Kidney (tissue), 14 donors: ENCODE data around the gene RPS6KA2. TPM values are rescaled to one million over a fixed set of nuclear protein-coding genes. Genes with fewer than 3 reads are reported as not detected.

Experiments
- DNase-seq, 5 donors: peaks; one replicate each; pipeline ENCODE4 v3.0.0-alpha.2; 2013 to 2020
- FAIRE-seq: peaks from 2 replicates; lab custom pipeline; 2012; peaks lifted over from hg19 to GRCh38; lab: Jason Lieb, UNC
- H3K27ac ChIP-seq, 2 donors: one replicate each; pipeline ENCODE4 v1.7.0; 2013; ENCODE audit warnings: low read depth in 2 of 2, low read length in 2 of 2, inconsistent platforms in 1 of 2
- H3K27me3 ChIP-seq: one replicate; pipeline ENCODE4 v1.7.1; 2013; ENCODE audit warnings: low read length, inconsistent platforms; ENCODE audit not compliant: control insufficient read depth, insufficient read depth
- H3K36me3 ChIP-seq, 3 donors: one replicate each; pipeline versions ENCODE4 v1.7.0 to v1.7.1; 2013; ENCODE audit warnings: low read length in 3 of 3, control low read depth in 1 of 3, inconsistent platforms in 1 of 3; ENCODE audit not compliant: insufficient read depth in 3 of 3, control insufficient read depth in 2 of 3
- H3K4me1 ChIP-seq, 3 donors: one replicate each; pipeline versions ENCODE4 v1.7.0 to v1.7.1; 2013; ENCODE audit warnings: low read length in 3 of 3, inconsistent platforms in 1 of 3, low read depth in 1 of 3; ENCODE audit not compliant: control insufficient read depth in 2 of 3, insufficient read depth in 2 of 3
- H3K4me3 ChIP-seq, 3 donors: one replicate each; pipeline versions ENCODE4 v1.7.0 to v1.8.1; 2013; ENCODE audit warnings: low read length in 3 of 3, control low read depth in 1 of 3, inconsistent platforms in 1 of 3
- H3K9ac ChIP-seq, 3 donors: one replicate each; pipeline versions ENCODE4 v1.7.0 to v1.7.1; 2013; ENCODE audit warnings: low read length in 3 of 3, control low read depth in 1 of 3, inconsistent platforms in 1 of 3
- H3K9me3 ChIP-seq, 3 donors: one replicate each; pipeline versions ENCODE4 v1.7.0 to v1.7.1; 2013; ENCODE audit warnings: low read length in 3 of 3, control low read depth in 1 of 3, inconsistent platforms in 1 of 3; ENCODE audit not compliant: control insufficient read depth in 2 of 3, insufficient read depth in 1 of 3
- CTCF ChIP-seq: IDR thresholded peaks from 3 replicates; pipeline ENCODE4 v1.5.1; 2012; ENCODE audit warnings: mild to moderate bottlenecking, moderate library complexity, borderline replicate concordance; ENCODE audit not compliant: insufficient read depth; ENCODE audit errors: extremely low read depth
- intact Hi-C: fragments of 100-400 bp; cut with DNase I; formaldehyde crosslinking; loops from one replicate; pipeline ENCODE4 v1.11.1; 2022
- polyA plus RNA-seq: library from polyadenylated mRNA; stranded (reverse); fragments of 350-450 nt; fragmentation: Illumina TruSeq; extraction: RNeasy Lipid Tissue Mini Kit (QIAGEN cat#74804); gene quantifications from one replicate; pipeline ENCODE4 v1.2.3, GENCODE V29; 2014; ENCODE audit warnings: low read depth, low replicate concordance; ENCODE audit not compliant: insufficient read depth
- total RNA-seq: library from RNA; stranded (reverse); fragmentation: NEBNext Ultra II Directional; extraction: Animal tissue kit (Norgen Biotek cat#: 25700); gene quantifications from one replicate; pipeline ENCODE4 v1.2.1, GENCODE V29; 2021
- donor health status: control.
- donor health status: control.
- donor health status: control.
- donor health status: control.
- donor health status: control.
- donor health status: DM: yes; HTN: yes; CAD: no.
- donor health status: Normal renal cell carcinoma (clear cell type).

Gene RPS6KA2
- total and polyA plus RNA-seq, 2 donors from 2014 or later: 12.3 to 61.2 TPM

GRCh38 chr6:166633732-166634535 lies 6.9 kb upstream of the RPS6KA2 start:
- no peak overlapping the region for H3K27ac ChIP-seq
- peak in 1 of 5 donors; percentile 40 for DNase-seq

GRCh38 chr6:166632731-166633130 lies 5.7 kb upstream of the RPS6KA2 start:
- no peak for TF ChIP-seq CTCF
- Histone ChIP-seq H3K36me3 (no peaks in the 10 kb centered on the region), H3K9me3 (no peaks in the 10 kb centered on the region), H3K27ac (no peak overlapping the region), H3K4me3 (no peak overlapping the region), H3K4me1 (peaks cover 0 to 10% (median 5%) of the 10 kb centered on the region in 3 donors), H3K9ac (no peak overlapping the region), H3K27me3 (no peaks in the 10 kb centered on the region)
- FAIRE-seq (no peak), DNase-seq (no peak)
- intact Hi-C loops: no loop called here

More at GRCh38 chr6:166633732-166634535, 6.9 kb upstream of the RPS6KA2 start:
- Histone ChIP-seq H3K4me3 (no peak overlapping the region), H3K4me1 (peaks cover 0 to 1% (median 0%) of the 10 kb centered on the region in 3 donors), H3K36me3 (no peaks in the 10 kb centered on the region), H3K27me3 (no peaks in the 10 kb centered on the region), H3K9ac (no peak overlapping the region), H3K9me3 (no peaks in the 10 kb centered on the region)
- intact Hi-C loops: no loop called here
- TF ChIP-seq CTCF: no peak
- FAIRE-seq: no peak

- no peak overlapping the region for H3K27ac ChIP-seq
- H3K27me3 ChIP-seq: no peaks in the 10 kb centered on the region
- H3K9me3 ChIP-seq: no peaks in the 10 kb centered on the region
- DNase-seq (no peak), FAIRE-seq (no peak)
- intact Hi-C loops: no loop called here
- H3K4me3 ChIP-seq: no peak overlapping the region
- no peak for TF ChIP-seq CTCF
- no peaks in the 10 kb centered on the region for H3K36me3 ChIP-seq
- no peak overlapping the region for H3K9ac ChIP-seq
- H3K4me1 ChIP-seq: peaks cover 7 to 14% (median 8%) of the 10 kb centered on the region in 3 donors
These were observed 3.4 kb upstream of the RPS6KA2 start for GRCh38 chr6:166630462-166630861.
